ENCODE measurements around the gene TMC8.
A peak's percentile ranks its signal among the peaks of the same experiment; 100 is the strongest.

TMC8 gene

DNA sequence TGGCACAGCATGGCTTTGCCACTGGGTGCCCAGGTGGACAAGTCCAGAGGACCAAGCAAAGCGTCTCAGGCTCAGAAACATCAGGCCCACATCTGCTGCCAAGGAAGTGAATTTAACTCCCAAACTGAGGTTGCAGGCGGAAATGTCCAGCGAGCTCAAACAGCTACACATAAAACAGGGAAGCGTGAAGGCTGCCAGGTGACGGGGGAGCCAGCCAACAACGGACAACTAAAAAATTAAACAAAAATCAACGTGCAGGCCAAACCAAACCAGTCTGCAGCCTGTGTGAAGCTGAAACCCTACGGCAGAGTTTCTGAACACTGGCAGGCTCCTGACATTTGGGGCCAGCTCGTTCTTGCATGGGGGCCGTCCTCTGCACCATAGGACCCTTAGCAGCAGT is 53.8 kb downstream of the TMC8 start:
- H3K27ac ChIP-seq, result peak overlapping the region; percentile 92
- TF ChIP-seq, protein P1, sequence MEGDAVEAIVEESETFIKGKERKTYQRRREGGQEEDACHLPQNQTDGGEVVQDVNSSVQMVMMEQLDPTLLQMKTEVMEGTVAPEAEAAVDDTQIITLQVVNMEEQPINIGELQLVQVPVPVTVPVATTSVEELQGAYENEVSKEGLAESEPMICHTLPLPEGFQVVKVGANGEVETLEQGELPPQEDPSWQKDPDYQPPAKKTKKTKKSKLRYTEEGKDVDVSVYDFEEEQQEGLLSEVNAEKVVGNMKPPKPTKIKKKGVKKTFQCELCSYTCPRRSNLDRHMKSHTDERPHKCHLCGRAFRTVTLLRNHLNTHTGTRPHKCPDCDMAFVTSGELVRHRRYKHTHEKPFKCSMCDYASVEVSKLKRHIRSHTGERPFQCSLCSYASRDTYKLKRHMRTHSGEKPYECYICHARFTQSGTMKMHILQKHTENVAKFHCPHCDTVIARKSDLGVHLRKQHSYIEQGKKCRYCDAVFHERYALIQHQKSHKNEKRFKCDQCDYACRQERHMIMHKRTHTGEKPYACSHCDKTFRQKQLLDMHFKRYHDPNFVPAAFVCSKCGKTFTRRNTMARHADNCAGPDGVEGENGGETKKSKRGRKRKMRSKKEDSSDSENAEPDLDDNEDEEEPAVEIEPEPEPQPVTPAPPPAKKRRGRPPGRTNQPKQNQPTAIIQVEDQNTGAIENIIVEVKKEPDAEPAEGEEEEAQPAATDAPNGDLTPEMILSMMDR (conservative IDR thresholded peaks at IDR 0.05), result no peak
- no peak for TF ChIP-seq ZFX (IDR thresholded peaks at IDR 0.05)

GRCh38 chr17:78184868-78185267 is 54.3 kb downstream of the TMC8 start:
- H3K27ac ChIP-seq, result peak overlapping the region; percentile 92
- no peak for TF ChIP-seq ZFX (IDR thresholded peaks at IDR 0.05)
- TF ChIP-seq, protein P1 (conservative IDR thresholded peaks at IDR 0.05), result no peak

- TF ChIP-seq, protein P1 (conservative IDR thresholded peaks at IDR 0.05), result no peak
- TF ChIP-seq ZFX (IDR thresholded peaks at IDR 0.05), result no peak
- peak overlapping the region; percentile 92 for H3K27ac ChIP-seq
These were observed 55.6 kb downstream of the TMC8 start for GRCh38 chr17:78185981-78186691.

DNA sequence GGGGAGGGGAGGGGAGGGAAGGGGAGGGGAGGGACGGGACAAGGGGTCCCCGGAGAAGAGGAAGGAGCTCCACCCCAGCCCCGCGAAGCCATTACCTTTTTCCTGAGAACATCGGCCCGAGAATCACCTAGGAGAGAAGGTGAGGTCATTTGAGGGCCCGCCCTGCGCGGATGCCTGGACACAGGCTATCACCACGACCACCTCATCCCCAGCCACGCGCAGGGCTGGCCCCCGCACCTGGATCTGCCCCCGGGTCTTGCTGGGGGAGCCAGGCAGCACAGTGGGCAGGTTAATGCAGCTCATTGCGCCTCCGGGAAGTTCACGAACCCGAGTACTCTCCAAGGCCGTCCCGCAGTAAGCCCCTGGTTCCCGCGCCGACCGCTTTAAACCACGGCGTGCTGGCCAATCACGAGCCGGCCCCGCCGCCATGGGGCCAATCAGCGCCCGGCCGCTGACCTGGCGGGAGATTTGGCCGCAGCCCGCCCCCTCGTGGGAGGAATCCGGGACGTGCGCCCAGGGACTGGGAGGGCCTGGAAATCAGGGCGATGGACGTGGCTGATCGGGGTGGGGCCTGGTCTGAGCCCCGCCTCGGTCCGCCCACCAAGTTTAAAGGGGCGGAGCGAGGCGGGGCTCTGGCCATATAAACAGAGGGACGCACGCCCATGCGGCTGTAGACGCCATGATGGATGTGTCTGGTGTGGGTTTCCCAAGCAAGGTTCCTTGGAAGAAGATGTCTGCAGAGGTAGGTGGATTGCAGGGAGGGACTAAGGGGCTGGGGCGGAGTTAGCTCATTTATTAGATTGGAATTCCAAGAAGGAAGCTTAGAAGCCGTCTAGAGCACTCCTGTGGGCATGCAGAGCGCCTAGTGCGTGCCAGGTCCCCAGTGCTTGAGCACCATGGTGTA is 56.4 kb downstream of the TMC8 start, which contains the start of the genes AFMID and TK1:
Gene AFMID, plus strand, starts transcription at position 671 of the 904 bp plus-strand sequence. Its CDS starts 9 bp downstream, at position 680.
Gene TK1, minus strand, starts transcription at position 361 of the 904 bp plus-strand sequence. Its CDS starts 58 bp downstream, at position 303.
- TF ChIP-seq ZFX (IDR thresholded peaks at IDR 0.05), result no peak
- H3K27ac ChIP-seq, result peak within 1 kb of the TSS; percentile 92
